Sigmoid colon (tissue), 3 donors: ENCODE results near the gene COL8A1.
"Not testable (repeated sequence)": the region's sequence is repeated elsewhere in the genome, so short reads cannot be mapped to it uniquely, and the experiment has no call there.

Experiments
- CTCF ChIP-seq, 4 experiments: fragments of 450-650 bp in 3 of 4; fragments of 200-600 bp in 1 of 4; IDR thresholded peaks; one replicate each; pipeline ENCODE4 v1.5.1; 2016 to 2019; ENCODE audit warnings: antibody characterized with exemption in 4 of 4, mild to moderate bottlenecking in 3 of 4, moderate library complexity in 2 of 4
- POLR2A ChIP-seq, 2 donors: fragments of 450-650 bp; IDR thresholded peaks; one replicate each; pipeline ENCODE4 v1.6.1; 2016; ENCODE audit warnings: antibody characterized with exemption in 2 of 2, mild to moderate bottlenecking in 2 of 2, moderate library complexity in 2 of 2

DNA sequence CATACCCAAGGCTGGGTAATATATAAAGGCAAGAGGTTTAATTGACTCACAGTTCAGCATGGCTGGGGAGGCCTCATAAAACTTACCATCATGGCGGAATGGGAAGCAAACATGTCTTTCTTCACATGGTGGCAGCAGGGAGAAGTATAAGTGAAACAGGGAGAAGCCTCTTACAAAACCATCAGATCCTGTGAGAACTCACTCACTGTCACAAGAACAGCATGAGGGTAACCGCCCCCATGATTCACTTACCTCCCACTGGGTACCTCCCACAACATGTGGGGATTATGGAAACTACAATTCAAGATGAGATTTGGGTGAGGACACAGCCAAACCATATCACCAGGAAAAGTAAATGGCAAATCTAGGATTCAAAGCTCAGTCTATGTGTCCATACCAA lies 102.0 kb downstream of the COL8A1 start:
- not testable (repeated sequence) for TF ChIP-seq CTCF, POLR2A (IDR thresholded peaks at IDR 0.05)
